MM.1S (cell line): ENCODE measurements around the gene UNC5CL.

ENCODE experiments used
- DNase-seq: peaks from one replicate; pipeline ENCODE4 v3.0.0-alpha.2; 2015
- H2AFZ ChIP-seq: fragments of 300-600 bp; sonication (generic); 2 replicates; pipeline ENCODE4 v1.6.0; 2016; ENCODE audit warnings: antibody characterized with exemption, low read length
- H3F3A ChIP-seq: fragments of 300-600 bp; sonication (generic); 2 replicates; pipeline ENCODE4 v1.6.1; 2016; ENCODE audit warnings: mild to moderate bottlenecking, antibody characterized with exemption, low read length, moderate library complexity, mixed read lengths; ENCODE audit not compliant: insufficient read depth
- H3K27ac ChIP-seq: fragments of 300-600 bp; sonication (generic); 2 replicates; pipeline ENCODE4 v1.5.1; 2016; ENCODE audit warnings: mild to moderate bottlenecking, low read length
- H3K27me3 ChIP-seq: fragments of 300-600 bp; sonication (generic); replicated peaks from 2 replicates; pipeline ENCODE4 v1.6.0; 2016; ENCODE audit warnings: low read length; ENCODE audit not compliant: insufficient read depth
- H3K36me3 ChIP-seq: fragments of 300-600 bp; sonication (generic); replicated peaks from 2 replicates; pipeline ENCODE4 v1.6.1; 2016; ENCODE audit warnings: mild to moderate bottlenecking, low read length, mixed read lengths; ENCODE audit not compliant: insufficient read depth
- H3K4me1 ChIP-seq: fragments of 300-600 bp; sonication (generic); 2 replicates; pipeline ENCODE4 v1.6.1; 2016; ENCODE audit warnings: low read length, mixed read lengths
- H3K4me2 ChIP-seq: fragments of 300-600 bp; sonication (generic); 2 replicates; pipeline ENCODE4 v1.6.0; 2016; ENCODE audit warnings: low read depth, low read length
- H3K4me3 ChIP-seq: fragments of 300-600 bp; sonication (generic); 2 replicates; pipeline ENCODE4 v1.5.1; 2016; ENCODE audit warnings: low read length, mixed read lengths
- H3K79me2 ChIP-seq: fragments of 300-600 bp; sonication (generic); 2 replicates; pipeline ENCODE4 v1.6.1; 2016; ENCODE audit warnings: mixed run types, low read length, mixed read lengths
- H3K9ac ChIP-seq: fragments of 300-600 bp; sonication (generic); 2 replicates; pipeline ENCODE4 v1.6.1; 2016; ENCODE audit warnings: low read length, mixed read lengths
- H3K9me2 ChIP-seq: fragments of 300-600 bp; sonication (generic); replicated peaks from 2 replicates; pipeline ENCODE4 v1.6.1; 2016; ENCODE audit warnings: mild to moderate bottlenecking, low read length, mixed read lengths; ENCODE audit not compliant: insufficient read depth
- H3K9me3 ChIP-seq: fragments of 300-600 bp; sonication (generic); replicated peaks from 2 replicates; pipeline ENCODE4 v1.6.1; 2016; ENCODE audit warnings: mild to moderate bottlenecking, low read length, mixed read lengths; ENCODE audit not compliant: insufficient read depth
- H4K20me1 ChIP-seq: fragments of 300-600 bp; sonication (generic); 2 replicates; pipeline ENCODE4 v1.6.1; 2016; ENCODE audit warnings: mild to moderate bottlenecking, low read length, moderate library complexity, mixed read lengths; ENCODE audit not compliant: insufficient read depth
- CTCF ChIP-seq: fragments of 300-600 bp; sonication (generic); IDR thresholded peaks from 2 replicates; pipeline ENCODE4 v1.5.1; 2016; ENCODE audit warnings: antibody characterized with exemption, low read length, mixed read lengths
- EZH2 ChIP-seq: fragments of 300-600 bp; sonication (generic); optimal IDR thresholded peaks from 2 replicates; pipeline ENCODE3; 2017; ENCODE audit warnings: low read depth, mild to moderate bottlenecking, antibody characterized with exemption, low read length, mixed read lengths
- EZH2phosphoT487 ChIP-seq: fragments of 300-600 bp; sonication (generic); IDR thresholded peaks from 2 replicates; pipeline ENCODE4 v1.6.1; 2018; ENCODE audit warnings: antibody characterized with exemption, low read length

Gene UNC5CL

GRCh38 chr6:41042226-41043055 lies 3.4 kb upstream of the UNC5CL start, which contains the start of gene TSPO2:
TSS of gene TSPO2 (plus strand) at chr6:41042467. CDS start at chr6:41042986, 519 bp downstream.
- Histone ChIP-seq H3K4me1 (no peaks in the 10 kb centered on the region), H3K4me3 (no peak within 1 kb of the TSS), H3K36me3 (no peaks in the 10 kb centered on the region), H3K4me2 (no peak within 1 kb of the TSS), H3K27ac (no peak within 1 kb of the TSS), H3K9ac (no peak within 1 kb of the TSS), H3K79me2 (no peaks in the 10 kb centered on the region), H3F3A (no peaks in the 10 kb centered on the region), H3K27me3 (no peaks in the 10 kb centered on the region), H3K9me3 (no peaks in the 10 kb centered on the region), H2AFZ (no peak within 1 kb of the TSS), H4K20me1 (no peaks in the 10 kb centered on the region), H3K9me2 (no peaks in the 10 kb centered on the region)
- TF ChIP-seq EZH2 (no peak), EZH2phosphoT487 (no peak), CTCF (no peak)
- DNase-seq: no peak

DNA sequence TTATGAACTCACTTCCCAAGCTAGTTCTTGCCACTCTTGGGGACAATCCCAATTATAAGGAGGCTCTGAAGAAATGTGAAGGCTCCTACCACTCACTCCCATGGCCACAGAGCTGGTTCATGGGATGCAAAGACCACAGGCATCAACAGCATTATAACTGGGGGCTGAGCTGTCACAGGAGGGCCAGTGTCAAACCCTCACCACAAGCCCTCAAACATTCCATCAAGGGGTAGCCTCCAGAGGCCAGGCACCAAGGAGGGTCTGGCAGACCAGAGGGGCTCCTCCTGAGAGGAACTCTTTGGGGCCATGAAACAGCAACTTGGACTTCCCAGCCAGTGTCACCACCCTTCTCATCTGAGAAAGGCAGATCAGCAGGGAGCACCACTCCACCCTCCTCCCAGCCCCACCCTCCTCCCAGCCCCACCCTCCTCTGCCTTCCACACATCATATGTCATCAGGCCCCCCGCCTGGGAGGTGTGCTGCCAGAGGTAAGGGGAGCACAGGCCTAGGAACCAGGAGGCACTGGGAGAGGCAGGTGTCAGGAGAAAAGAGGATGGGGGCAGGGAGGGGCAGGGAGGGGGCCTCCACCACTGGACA lies 2.0 kb upstream of the UNC5CL start:
- TF ChIP-seq EZH2: no peak
- no peak for TF ChIP-seq CTCF
- no peak for TF ChIP-seq EZH2phosphoT487
- no peaks in the 10 kb centered on the region for H3K36me3 ChIP-seq
- no peak overlapping the region for H2AFZ ChIP-seq
- H3K9me3 ChIP-seq: no peaks in the 10 kb centered on the region
- H3K27me3 ChIP-seq: no peaks in the 10 kb centered on the region
- no peaks in the 10 kb centered on the region for H3K79me2 ChIP-seq
- H3K4me1 ChIP-seq: no peaks in the 10 kb centered on the region
- no peaks in the 10 kb centered on the region for H3F3A ChIP-seq
- H3K9me2 ChIP-seq: no peaks in the 10 kb centered on the region
- DNase-seq: no peak
- no peak overlapping the region for H3K4me2 ChIP-seq
- H3K9ac ChIP-seq: no peak overlapping the region
- H3K4me3 ChIP-seq: no peak overlapping the region
- no peaks in the 10 kb centered on the region for H4K20me1 ChIP-seq
- H3K27ac ChIP-seq: no peak overlapping the region

- Histone ChIP-seq H3K4me1 (no peaks in the 10 kb centered on the region), H3K36me3 (no peaks in the 10 kb centered on the region), H3F3A (no peaks in the 10 kb centered on the region), H3K9ac (no peak overlapping the region), H2AFZ (no peak overlapping the region), H3K79me2 (no peaks in the 10 kb centered on the region), H3K4me2 (no peak overlapping the region), H3K9me2 (no peaks in the 10 kb centered on the region), H3K4me3 (no peak overlapping the region), H3K9me3 (no peaks in the 10 kb centered on the region), H4K20me1 (no peaks in the 10 kb centered on the region), H3K27ac (no peak overlapping the region), H3K27me3 (no peaks in the 10 kb centered on the region)
- TF ChIP-seq EZH2phosphoT487 (no peak), CTCF (no peak), EZH2 (no peak)
- no peak for DNase-seq
Measured at GRCh38 chr6:41040101-41040939, 1.3 kb upstream of the UNC5CL start.
